Thymus (tissue), 11 donors: Measurements from ENCODE around the gene CAMTA1. TPM values are rescaled to one million over a fixed set of nuclear protein-coding genes. Genes with fewer than 3 reads are reported as not detected.

Experiments
- DNase-seq, 9 donors: peaks; one replicate each; pipeline ENCODE4 v3.0.0-alpha.2; 2013; ENCODE audit warnings: low spot score in 9 of 9, low read depth in 6 of 9, missing footprints in 1 of 9
- H3K27ac ChIP-seq, 2 donors: one replicate each; pipeline ENCODE4 v1.5.1; 2013; ENCODE audit warnings: control low read depth in 1 of 2, low read depth in 1 of 2, low read length in 1 of 2, mild to moderate bottlenecking in 1 of 2, moderate library complexity in 1 of 2
- H3K27me3 ChIP-seq, 2 donors: one replicate each; pipeline ENCODE4 v1.5.1; 2013; ENCODE audit warnings: low read length in 1 of 2; ENCODE audit not compliant: control insufficient read depth in 2 of 2, insufficient read depth in 1 of 2
- H3K36me3 ChIP-seq, 2 donors: one replicate each; pipeline ENCODE4 v1.5.1; 2013; ENCODE audit warnings: low read length in 1 of 2, mild to moderate bottlenecking in 1 of 2, moderate library complexity in 1 of 2; ENCODE audit not compliant: control insufficient read depth in 2 of 2, insufficient read depth in 2 of 2
- H3K4me1 ChIP-seq, 2 donors: one replicate each; pipeline ENCODE4 v1.5.1; 2013; ENCODE audit warnings: low read length in 2 of 2; ENCODE audit not compliant: control insufficient read depth in 2 of 2, insufficient read depth in 2 of 2
- H3K4me3 ChIP-seq, 2 donors: one replicate each; pipeline ENCODE4 v1.5.1; 2013; ENCODE audit warnings: low read length in 2 of 2, control low read depth in 1 of 2, mild to moderate bottlenecking in 1 of 2
- H3K9me3 ChIP-seq, 2 donors: one replicate each; pipeline ENCODE4 v1.5.1; 2013; ENCODE audit warnings: low read length in 1 of 2, mild to moderate bottlenecking in 1 of 2; ENCODE audit not compliant: control insufficient read depth in 2 of 2, insufficient read depth in 1 of 2
- WGBS: extraction: QIAGEN DNeasy Blood & Tissue Kit; methylation state at CpG from one replicate; pipeline ENCODE4 v1.1.7; 2013; 5-methylcytosine and 5-hydroxymethylcytosine counted together
- polyA plus RNA-seq: library from polyadenylated mRNA; stranded (reverse); fragments of 200-250 nt; gene quantifications from one replicate; pipeline ENCODE4 v1.2.3, GENCODE V29; 2013
- total RNA-seq: library from RNA; stranded (reverse); fragments of 120-200 nt; gene quantifications from one replicate; pipeline ENCODE4 v1.2.4, GENCODE V29; 2013
- donor health status: healthy.

The CAMTA1 gene
- total and polyA plus RNA-seq, 2 donors, result 32.0 to 158 TPM

GRCh38 chr1:7643530-7643929 is 858.3 kb downstream of the CAMTA1 start:
- Histone ChIP-seq H3K36me3 (no peaks in the 10 kb centered on the region), H3K4me1 (no peaks in the 10 kb centered on the region), H3K27me3 (no peaks in the 10 kb centered on the region), H3K27ac (no peak overlapping the region), H3K9me3 (no peaks in the 10 kb centered on the region), H3K4me3 (no peak overlapping the region)
- 97% methylated on average over 11 of the region's 11 CpGs for WGBS
- no peak for DNase-seq

GRCh38 chr1:7644086-7644485 is 858.8 kb downstream of the CAMTA1 start:
- Histone ChIP-seq H3K4me1 (no peaks in the 10 kb centered on the region), H3K36me3 (no peaks in the 10 kb centered on the region), H3K9me3 (no peaks in the 10 kb centered on the region), H3K27me3 (no peaks in the 10 kb centered on the region), H3K27ac (no peak overlapping the region), H3K4me3 (no peak overlapping the region)
- WGBS, result 98% methylated on average over 3 of the region's 3 CpGs
- DNase-seq, result no peak

GRCh38 chr1:7644961-7645750 is 859.9 kb downstream of the CAMTA1 start:
- Histone ChIP-seq H3K27ac (no peak overlapping the region), H3K4me1 (no peaks in the 10 kb centered on the region), H3K27me3 (no peaks in the 10 kb centered on the region), H3K4me3 (no peak overlapping the region), H3K9me3 (no peaks in the 10 kb centered on the region), H3K36me3 (no peaks in the 10 kb centered on the region)
- 68% methylated on average over 16 of the region's 16 CpGs for WGBS
- no peak for DNase-seq

GRCh38 chr1:7645751-7646048 is 860.4 kb downstream of the CAMTA1 start:
- whole genome bisulfite sequencing, result 75% methylated on average over 7 of the region's 7 CpGs
- H3K4me1 ChIP-seq, result no peaks in the 10 kb centered on the region
- H3K36me3 ChIP-seq, result no peaks in the 10 kb centered on the region
- no peak overlapping the region for H3K27ac ChIP-seq
- no peaks in the 10 kb centered on the region for H3K9me3 ChIP-seq
- no peaks in the 10 kb centered on the region for H3K27me3 ChIP-seq
- DNase-seq, result no peak
- no peak overlapping the region for H3K4me3 ChIP-seq

- H3K9me3 ChIP-seq, result no peaks in the 10 kb centered on the region
- no peaks in the 10 kb centered on the region for H3K36me3 ChIP-seq
- 98% methylated on average over 3 of the region's 3 CpGs for WGBS
- no peak overlapping the region for H3K27ac ChIP-seq
- H3K27me3 ChIP-seq, result no peaks in the 10 kb centered on the region
- no peak for DNase-seq
- H3K4me3 ChIP-seq, result no peak overlapping the region
- no peaks in the 10 kb centered on the region for H3K4me1 ChIP-seq
Observed at GRCh38 chr1:7646164-7646563, 860.9 kb downstream of the CAMTA1 start.

GRCh38 chr1:7646981-7647901 is 862.0 kb downstream of the CAMTA1 start:
- H3K9me3 ChIP-seq, result no peaks in the 10 kb centered on the region
- H3K36me3 ChIP-seq, result no peaks in the 10 kb centered on the region
- H3K4me1 ChIP-seq, result no peaks in the 10 kb centered on the region
- no peak overlapping the region for H3K4me3 ChIP-seq
- H3K27me3 ChIP-seq, result no peaks in the 10 kb centered on the region
- peak in 5 of 9 donors; percentile 11 to 44 (median 32) for DNase-seq
- 54% methylated on average over 30 of the region's 30 CpGs for WGBS
- H3K27ac ChIP-seq, result no peak overlapping the region

- Histone ChIP-seq H3K36me3 (no peaks in the 10 kb centered on the region), H3K27ac (no peak overlapping the region), H3K4me3 (no peak overlapping the region), H3K9me3 (no peaks in the 10 kb centered on the region), H3K27me3 (no peaks in the 10 kb centered on the region), H3K4me1 (no peaks in the 10 kb centered on the region)
- 31% methylated on average over 14 of the region's 14 CpGs for WGBS
- DNase-seq, result peak in 1 of 9 donors; percentile 8
Observed at GRCh38 chr1:7648761-7649384, 863.6 kb downstream of the CAMTA1 start.

GRCh38 chr1:7650801-7651200 is 865.5 kb downstream of the CAMTA1 start:
- Histone ChIP-seq H3K27ac (no peak overlapping the region), H3K4me3 (no peak overlapping the region), H3K9me3 (no peaks in the 10 kb centered on the region), H3K4me1 (no peaks in the 10 kb centered on the region), H3K36me3 (no peaks in the 10 kb centered on the region), H3K27me3 (no peaks in the 10 kb centered on the region)
- 97% methylated on average over 11 of the region's 11 CpGs for WGBS
- no peak for DNase-seq

- Histone ChIP-seq H3K27me3 (no peaks in the 10 kb centered on the region), H3K4me3 (no peak overlapping the region), H3K4me1 (no peaks in the 10 kb centered on the region), H3K36me3 (no peaks in the 10 kb centered on the region), H3K9me3 (no peaks in the 10 kb centered on the region), H3K27ac (no peak overlapping the region)
- no peak for DNase-seq
- 90% methylated on average over 8 of the region's 8 CpGs for WGBS
Observed at GRCh38 chr1:7651203-7651602, 865.9 kb downstream of the CAMTA1 start.
